IPS-11a (cell line): ENCODE results near the gene ANO9.
"Not testable (repeated sequence)": the region's sequence is repeated elsewhere in the genome, so short reads cannot be mapped to it uniquely, and the experiment has no call there.

ENCODE experiments used
- H3K4me3 ChIP-seq: one replicate; pipeline ENCODE4 v1.5.1; 2013; ENCODE audit warnings: low read depth, low read length, control low read depth

Gene ANO9

GRCh38 chr11:417652-418342, 24.0 kb downstream of the ANO9 start:
- no peak overlapping the region for H3K4me3 ChIP-seq

GRCh38 chr11:416757-417621, 24.8 kb downstream of the ANO9 start:
- peak overlapping the region; percentile 56 for H3K4me3 ChIP-seq

- peak overlapping the region; percentile 56 for H3K4me3 ChIP-seq
These were observed 25.6 kb downstream of the ANO9 start for GRCh38 chr11:416051-416756.

- no peak overlapping the region for H3K4me3 ChIP-seq
These were observed 26.2 kb downstream of the ANO9 start for GRCh38 chr11:415640-416041.

- H3K4me3 ChIP-seq = no peak overlapping the region
These were observed 27.4 kb downstream of the ANO9 start for GRCh38 chr11:414318-414857.

- H3K4me3 ChIP-seq = no peak overlapping the region
These were observed 28.4 kb downstream of the ANO9 start for GRCh38 chr11:413120-414081.

GRCh38 chr11:412641-413119, 29.1 kb downstream of the ANO9 start:
- no peak overlapping the region for H3K4me3 ChIP-seq

- H3K4me3 ChIP-seq = not testable (repeated sequence)
These were observed 30.3 kb downstream of the ANO9 start for GRCh38 chr11:411520-411919.

GRCh38 chr11:410711-411110, 31.1 kb downstream of the ANO9 start:
- H3K4me3 ChIP-seq = not testable (repeated sequence)

GRCh38 chr11:409600-410483, 32.0 kb downstream of the ANO9 start:
- H3K4me3 ChIP-seq = no peak overlapping the region

GRCh38 chr11:409008-409599, 32.7 kb downstream of the ANO9 start:
- H3K4me3 ChIP-seq = no peak overlapping the region

GRCh38 chr11:408154-409007, 33.4 kb downstream of the ANO9 start:
- H3K4me3 ChIP-seq = no peak overlapping the region

GRCh38 chr11:407651-408123, 34.1 kb downstream of the ANO9 start:
- no peak overlapping the region for H3K4me3 ChIP-seq

GRCh38 chr11:406796-407650, 34.8 kb downstream of the ANO9 start:
- peak overlapping the region; percentile 24 for H3K4me3 ChIP-seq

GRCh38 chr11:405954-406795, 35.6 kb downstream of the ANO9 start:
- no peak overlapping the region for H3K4me3 ChIP-seq
